RWPE2 (cell line): Measurements from ENCODE around the gene SLC2A5.

Source experiments
- ATAC-seq: fragments of 200-7000 bp; cut with Tn5 transposase; 3 replicates; pipeline ENCODE4 v1.9.1; 2021; ENCODE audit warnings: low read depth
- DNase-seq: peaks from one replicate; pipeline ENCODE4 v3.0.0-alpha.2; 2020; ENCODE audit warnings: low spot score
- H3K27ac ChIP-seq: fragments of 450-650 bp; 2 replicates; pipeline ENCODE4 v1.5.1; 2017; ENCODE audit warnings: mild to moderate bottlenecking; ENCODE audit not compliant: poor library complexity, severe bottlenecking
- H3K27me3 ChIP-seq: fragments of 250-450 bp; sonication (Bioruptor Pico); 2 replicates; pipeline ENCODE4 v1.5.1; 2021; ENCODE audit warnings: mild to moderate bottlenecking, moderate library complexity; ENCODE audit not compliant: insufficient read depth, poor library complexity, severe bottlenecking
- H3K36me3 ChIP-seq: fragments of 250-450 bp; sonication (Bioruptor Pico); 2 replicates; pipeline ENCODE4 v1.5.1; 2020; ENCODE audit warnings: low read depth, mild to moderate bottlenecking, moderate library complexity
- H3K4me1 ChIP-seq: fragments of 250-450 bp; sonication (Bioruptor Pico); 2 replicates; pipeline ENCODE4 v1.5.1; 2021; ENCODE audit warnings: mild to moderate bottlenecking, moderate library complexity; ENCODE audit not compliant: insufficient read depth, poor library complexity, severe bottlenecking
- H3K4me3 ChIP-seq: fragments of 250-450 bp; sonication (Bioruptor Pico); 2 replicates; pipeline ENCODE4 v1.5.1; 2021; ENCODE audit warnings: mild to moderate bottlenecking, moderate library complexity; ENCODE audit not compliant: severe bottlenecking
- H3K9me3 ChIP-seq: fragments of 250-450 bp; sonication (Bioruptor Pico); 2 replicates; pipeline ENCODE4 v1.5.1; 2021; ENCODE audit warnings: mild to moderate bottlenecking, moderate library complexity; ENCODE audit not compliant: severe bottlenecking
- CTCF ChIP-seq: fragments of 450-650 bp; IDR thresholded peaks from one replicate; pipeline ENCODE4 v1.5.1; 2017; ENCODE audit warnings: mild to moderate bottlenecking, moderate library complexity; ENCODE audit not compliant: poor library complexity, severe bottlenecking

Gene SLC2A5

GRCh38 chr1:9052272-9053049 is 17.0 kb downstream of the SLC2A5 start:
- Histone ChIP-seq H3K27me3 (no peaks in the 10 kb centered on the region), H3K4me1 (no peaks in the 10 kb centered on the region), H3K27ac (no peak overlapping the region), H3K36me3 (no peaks in the 10 kb centered on the region), H3K4me3 (no peak overlapping the region), H3K9me3 (no peaks in the 10 kb centered on the region)
- no peak for TF ChIP-seq CTCF
- DNase-seq (no peak), ATAC-seq (no peak)

- ATAC-seq (no peak), DNase-seq (no peak)
- Histone ChIP-seq H3K36me3 (no peaks in the 10 kb centered on the region), H3K4me3 (no peak overlapping the region), H3K9me3 (no peaks in the 10 kb centered on the region), H3K27me3 (no peaks in the 10 kb centered on the region), H3K27ac (no peak overlapping the region), H3K4me1 (no peaks in the 10 kb centered on the region)
- TF ChIP-seq CTCF: no peak
These were observed 18.1 kb downstream of the SLC2A5 start for GRCh38 chr1:9051379-9051778.

- no peak for TF ChIP-seq CTCF
- no peak overlapping the region for H3K27ac ChIP-seq
- no peaks in the 10 kb centered on the region for H3K27me3 ChIP-seq
- H3K36me3 ChIP-seq: no peaks in the 10 kb centered on the region
- DNase-seq (no peak), ATAC-seq (no peak)
- H3K4me3 ChIP-seq: no peak overlapping the region
- H3K4me1 ChIP-seq: no peaks in the 10 kb centered on the region
- no peaks in the 10 kb centered on the region for H3K9me3 ChIP-seq
These were observed 18.6 kb downstream of the SLC2A5 start for GRCh38 chr1:9050803-9051202.

- Histone ChIP-seq H3K4me3 (no peak overlapping the region), H3K27ac (no peak overlapping the region), H3K27me3 (no peaks in the 10 kb centered on the region), H3K36me3 (no peaks in the 10 kb centered on the region), H3K4me1 (no peaks in the 10 kb centered on the region), H3K9me3 (no peaks in the 10 kb centered on the region)
- DNase-seq: no peak
- ATAC-seq: no peak
- no peak for TF ChIP-seq CTCF
These were observed 20.9 kb downstream of the SLC2A5 start for GRCh38 chr1:9048551-9048950.

GRCh38 chr1:9047019-9047418 is 22.4 kb downstream of the SLC2A5 start:
- Histone ChIP-seq H3K9me3 (no peaks in the 10 kb centered on the region), H3K36me3 (no peaks in the 10 kb centered on the region), H3K27ac (no peak overlapping the region), H3K27me3 (no peaks in the 10 kb centered on the region), H3K4me1 (no peaks in the 10 kb centered on the region), H3K4me3 (no peak overlapping the region)
- TF ChIP-seq CTCF: no peak
- ATAC-seq (no peak), DNase-seq (no peak)
